MCF 10A (cell line): ENCODE results near the gene SVIL. TPM values are rescaled to one million over a fixed set of nuclear protein-coding genes. Genes with fewer than 3 reads are reported as not detected.

ENCODE experiments used
- BruUV-seq: library from RNA; stranded (reverse); fragments of 400-500 nt; replicated peaks from 2 replicates; lab custom pipeline; 2021; lab: Mats Ljungman, UMichigan
- CTCF ChIA-PET: fragments of 300-600 bp; sonication (Branson Sonifier 250); formaldehyde crosslinking; extraction: SDS; loops from one replicate; lab custom pipeline; 2021; ENCODE audit warnings: antibody characterized with exemption, inconsistent platforms; lab: Yijun Ruan, JAX
- POLR2A ChIA-PET: fragments of 300-600, 350-650 bp; sonication (Branson Sonifier 250); formaldehyde crosslinking; extraction: SDS; loops from one replicate; lab custom pipeline; 2020; ENCODE audit warnings: antibody characterized with exemption, inconsistent platforms; lab: Yijun Ruan, JAX
- DNase-seq: peaks from one replicate; pipeline ENCODE4 v3.0.0-alpha.2; 2018; ENCODE audit not compliant: unreplicated experiment
- H3K27ac Mint-ChIP-seq: one replicate; pipeline ENCODE4 v1.8.0; 2022; ENCODE audit warnings: mild to moderate bottlenecking, low read depth, mixed read lengths; ENCODE audit not compliant: unreplicated experiment
- H3K27me3 Mint-ChIP-seq: one replicate; pipeline ENCODE4 v1.8.0; 2022; ENCODE audit warnings: mixed read lengths; ENCODE audit not compliant: insufficient read depth, unreplicated experiment
- H3K36me3 Mint-ChIP-seq: one replicate; pipeline ENCODE4 v1.8.0; 2022; ENCODE audit warnings: mild to moderate bottlenecking, moderate library complexity, mixed read lengths; ENCODE audit not compliant: insufficient read depth, unreplicated experiment
- H3K4me1 Mint-ChIP-seq: one replicate; pipeline ENCODE4 v1.8.0; 2022; ENCODE audit warnings: mixed read lengths; ENCODE audit not compliant: insufficient read depth, unreplicated experiment
- H3K4me3 Mint-ChIP-seq: one replicate; pipeline ENCODE4 v1.8.0; 2022; ENCODE audit warnings: mild to moderate bottlenecking, moderate library complexity, mixed read lengths; ENCODE audit not compliant: unreplicated experiment
- H3K9me3 Mint-ChIP-seq: one replicate; pipeline ENCODE4 v1.8.0; 2022; ENCODE audit warnings: mixed read lengths; ENCODE audit not compliant: unreplicated experiment
- CTCF ChIP-seq: fragments of 200-600 bp; IDR thresholded peaks from one replicate; pipeline ENCODE4 v1.8.0; 2022; ENCODE audit warnings: antibody characterized with exemption, mild to moderate bottlenecking; ENCODE audit not compliant: unreplicated experiment
- intact Hi-C: fragments of 100-400 bp; cut with micrococcal nuclease; formaldehyde crosslinking; loops from 2 replicates; pipeline ENCODE4 v1.14.1; 2022
- total RNA-seq: library from RNA; stranded (reverse); gene quantifications from 2 replicates; pipeline ENCODE4 v1.2.3, GENCODE V29; 2022

The SVIL gene
- total RNA-seq, 1 experiment from 2014 or later, result 43.3 TPM

- ChIA-PET CTCF (interaction anchor here (0.8 kb wide), 1 partner anchor 9 kb away, joined by 6 read pairs; no protein-coding TSS in a partner anchor), POLR2A (no interaction called here)
- no TSS peak for BruUV-seq
- no peak overlapping the region for H3K27ac Mint-ChIP-seq
- TF ChIP-seq CTCF, result no peak
- peaks cover 48% of the 10 kb centered on the region for H3K36me3 Mint-ChIP-seq
- no peaks in the 10 kb centered on the region for H3K9me3 Mint-ChIP-seq
- no peaks in the 10 kb centered on the region for H3K27me3 Mint-ChIP-seq
- peaks cover 6% of the 10 kb centered on the region for H3K4me1 Mint-ChIP-seq
- H3K4me3 Mint-ChIP-seq, result no peak overlapping the region
- DNase-seq, result no peak
- intact Hi-C loops, result no loop called here
These were observed 91.1 kb downstream of the SVIL start for GRCh38 chr10:29543715-29544114.

DNA sequence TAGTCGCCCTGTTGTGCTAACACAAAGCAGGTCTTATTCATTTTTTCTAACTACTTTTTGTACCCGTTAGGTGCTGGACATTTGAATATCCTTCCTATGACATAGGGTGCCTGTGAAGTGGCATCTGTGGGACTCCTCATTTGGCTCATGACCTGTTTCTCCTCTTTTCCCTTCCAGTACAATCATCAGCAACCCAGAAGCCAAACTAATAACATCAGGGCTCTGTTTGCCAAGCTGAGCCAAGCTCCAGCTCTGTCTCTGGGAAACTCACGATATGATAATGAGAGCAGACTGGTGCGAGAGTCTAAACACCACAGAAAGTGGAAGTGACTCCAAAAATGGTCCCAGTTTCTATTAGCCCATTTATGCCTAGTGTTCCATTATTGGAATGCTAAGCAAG lies 92.0 kb downstream of the SVIL start:
- H3K27ac Mint-ChIP-seq, result no peak overlapping the region
- no peaks in the 10 kb centered on the region for H3K9me3 Mint-ChIP-seq
- no peak for TF ChIP-seq CTCF
- DNase-seq, result no peak
- no peaks in the 10 kb centered on the region for H3K27me3 Mint-ChIP-seq
- no peak overlapping the region for H3K4me3 Mint-ChIP-seq
- POLR2A ChIA-PET, result no interaction called here
- peaks cover 50% of the 10 kb centered on the region for H3K36me3 Mint-ChIP-seq
- H3K4me1 Mint-ChIP-seq, result peaks cover 6% of the 10 kb centered on the region
- no TSS peak for BruUV-seq
- intact Hi-C loops, result no loop called here
- CTCF ChIA-PET, result no interaction called here

- POLR2A ChIA-PET, result no interaction called here
- Mint-ChIP-seq H3K27me3 (no peaks in the 10 kb centered on the region), H3K9me3 (no peaks in the 10 kb centered on the region), H3K4me3 (no peak overlapping the region), H3K4me1 (peaks cover 6% of the 10 kb centered on the region), H3K36me3 (peaks cover 53% of the 10 kb centered on the region), H3K27ac (no peak overlapping the region)
- intact Hi-C loops, result no loop called here
- CTCF ChIA-PET, result interaction anchor here (0.7 kb wide), 1 partner anchor 340 kb away, joined by 4 read pairs; no protein-coding TSS in a partner anchor
- DNase-seq, result no peak
- no TSS peak for BruUV-seq
- TF ChIP-seq CTCF, result no peak
These were observed 93.2 kb downstream of the SVIL start for GRCh38 chr10:29541422-29542210.

DNA sequence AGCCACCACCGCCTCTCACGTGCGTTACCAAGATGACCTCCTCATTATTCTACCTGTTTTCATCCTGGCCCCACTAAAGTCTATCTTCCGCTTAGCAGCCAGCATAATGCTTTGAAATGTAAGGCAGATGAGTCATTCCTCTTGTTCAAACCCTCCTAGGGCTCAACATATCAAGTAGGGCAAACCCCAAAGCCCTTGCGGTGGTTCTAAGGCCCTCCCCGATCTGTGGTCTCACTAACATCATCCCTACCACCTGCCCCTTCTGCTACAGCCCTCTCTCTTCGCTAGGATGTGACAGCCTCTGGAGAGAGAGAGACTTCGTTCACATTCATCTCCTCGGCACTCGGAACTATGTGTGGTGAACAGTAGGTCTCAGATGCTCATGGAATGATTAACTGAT lies 94.8 kb downstream of the SVIL start:
- intact Hi-C loops, result no loop called here
- H3K27me3 Mint-ChIP-seq, result no peaks in the 10 kb centered on the region
- H3K4me3 Mint-ChIP-seq, result no peak overlapping the region
- CTCF ChIA-PET, result no interaction called here
- H3K4me1 Mint-ChIP-seq, result peaks cover 18% of the 10 kb centered on the region
- POLR2A ChIA-PET, result no interaction called here
- peaks cover 56% of the 10 kb centered on the region for H3K36me3 Mint-ChIP-seq
- DNase-seq, result no peak
- no peak overlapping the region for H3K27ac Mint-ChIP-seq
- no TSS peak for BruUV-seq
- no peaks in the 10 kb centered on the region for H3K9me3 Mint-ChIP-seq
- TF ChIP-seq CTCF, result no peak
